GM23338 (cell line): ENCODE results near the gene SCG5. TPM values are rescaled to one million over a fixed set of nuclear protein-coding genes. Genes with fewer than 3 reads are reported as not detected.

ENCODE experiments used
- ATAC-seq: fragments of 200-7000 bp; cut with Tn5 transposase; 3 replicates; pipeline ENCODE4 v1.9.1; 2020
- DNase-seq: peaks from one replicate; pipeline ENCODE4 v3.0.0-alpha.2; 2015; ENCODE audit warnings: low spot score
- H2AFZ ChIP-seq: fragments of 200-600 bp; sonication (generic); 2 replicates; pipeline ENCODE4 v1.8.0; 2016; ENCODE audit warnings: antibody characterized with exemption, mild to moderate bottlenecking, moderate library complexity
- H3F3A ChIP-seq: fragments of 200-600 bp; sonication (generic); replicated peaks from 2 replicates; pipeline ENCODE4 v1.8.0; 2017; ENCODE audit warnings: antibody characterized with exemption, mixed run types, low read depth
- H3K27ac ChIP-seq: fragments of 200-600 bp; sonication (generic); 2 replicates; pipeline ENCODE4 v1.6.1; 2016; ENCODE audit warnings: low read depth
- H3K27me3 ChIP-seq: fragments of 200-600 bp; sonication (generic); 2 replicates; pipeline ENCODE4 v1.8.0; 2016; ENCODE audit warnings: mild to moderate bottlenecking, mixed run types, moderate library complexity; ENCODE audit not compliant: insufficient read depth
- H3K36me3 ChIP-seq: fragments of 200-600 bp; sonication (generic); 2 replicates; pipeline ENCODE4 v1.8.0; 2016; ENCODE audit warnings: mild to moderate bottlenecking; ENCODE audit not compliant: insufficient read depth
- H3K4me1 ChIP-seq: fragments of 200-600 bp; sonication (generic); 2 replicates; pipeline ENCODE4 v1.8.0; 2016; ENCODE audit warnings: mild to moderate bottlenecking, moderate library complexity; ENCODE audit not compliant: insufficient read depth
- H3K4me2 ChIP-seq: fragments of 200-600 bp; sonication (generic); 2 replicates; pipeline ENCODE4 v1.7.1; 2017; ENCODE audit warnings: mixed run types
- H3K4me3 ChIP-seq: fragments of 200-600 bp; sonication (generic); 2 replicates; pipeline ENCODE4 v1.6.1; 2016; ENCODE audit warnings: mixed run types
- H3K79me2 ChIP-seq: fragments of 200-600 bp; sonication (generic); replicated peaks from 2 replicates; pipeline ENCODE4 v1.8.0; 2017; ENCODE audit warnings: mild to moderate bottlenecking; ENCODE audit not compliant: insufficient read depth
- H3K9me2 ChIP-seq: fragments of 200-600 bp; sonication (generic); 2 replicates; pipeline ENCODE4 v1.8.0; 2017; ENCODE audit not compliant: insufficient read depth
- H4K20me1 ChIP-seq: fragments of 200-600 bp; sonication (generic); replicated peaks from 2 replicates; pipeline ENCODE4 v1.8.0; 2017; ENCODE audit warnings: mild to moderate bottlenecking; ENCODE audit not compliant: insufficient read depth
- H3K27ac Mint-ChIP-seq: 2 replicates; pipeline ENCODE4 v1.8.0; 2020; ENCODE audit warnings: inconsistent platforms, mild to moderate bottlenecking, moderate library complexity, mixed read lengths
- H3K27me3 Mint-ChIP-seq: 3 replicates; pipeline ENCODE4 v1.8.0; 2022; ENCODE audit warnings: low read depth, mild to moderate bottlenecking, moderate library complexity, mixed read lengths, inconsistent platforms; ENCODE audit not compliant: insufficient read depth, poor library complexity
- H3K36me3 Mint-ChIP-seq: 3 replicates; pipeline ENCODE4 v1.8.0; 2021; ENCODE audit warnings: low read depth, mild to moderate bottlenecking, inconsistent platforms, moderate library complexity, mixed read lengths
- H3K4me1 Mint-ChIP-seq: 3 replicates; pipeline ENCODE4 v1.8.0; 2020; ENCODE audit warnings: mild to moderate bottlenecking, inconsistent platforms, mixed read lengths
- H3K4me3 Mint-ChIP-seq: 3 replicates; pipeline ENCODE4 v1.8.0; 2021; ENCODE audit warnings: moderate library complexity, mild to moderate bottlenecking, inconsistent platforms, mixed read lengths
- H3K9me3 Mint-ChIP-seq: 3 replicates; pipeline ENCODE4 v1.8.0; 2020; ENCODE audit warnings: moderate library complexity, mild to moderate bottlenecking, inconsistent platforms, mixed read lengths
- CREB1 ChIP-seq: fragments of 250-450 bp; sonication (Bioruptor Pico); IDR thresholded peaks from 2 replicates; pipeline ENCODE4 v1.5.0; 2020; ENCODE audit warnings: low read depth, mild to moderate bottlenecking, moderate library complexity
- ETS1 ChIP-seq: IDR thresholded peaks from 2 replicates; pipeline ENCODE4 v1.6.1; 2016; ENCODE audit warnings: antibody characterized with exemption
- EZH2 ChIP-seq: fragments of 200-600 bp; sonication (generic); IDR thresholded peaks from one replicate; pipeline ENCODE4 v1.8.0; 2017; ENCODE audit warnings: antibody characterized with exemption, mild to moderate bottlenecking, low read depth; ENCODE audit not compliant: unreplicated experiment
- EZH2phosphoT487 ChIP-seq: fragments of 200-600 bp; sonication (generic); IDR thresholded peaks from one replicate; pipeline ENCODE4 v1.8.1; 2018; ENCODE audit warnings: antibody characterized with exemption; ENCODE audit not compliant: unreplicated experiment
- NANOG ChIP-seq: IDR thresholded peaks from 2 replicates; pipeline ENCODE4 v1.6.1; 2016; ENCODE audit warnings: antibody characterized with exemption, borderline replicate concordance
- POLR2AphosphoS5 ChIP-seq: IDR thresholded peaks from 2 replicates; pipeline ENCODE4 v1.6.1; 2016; ENCODE audit warnings: antibody characterized with exemption, low read depth
- STAT1 ChIP-seq: IDR thresholded peaks from one replicate; pipeline ENCODE4 v1.6.1; 2016; ENCODE audit warnings: antibody characterized with exemption; ENCODE audit not compliant: unreplicated experiment
- ZNF114 ChIP-seq: fragments of 250-450 bp; sonication (Bioruptor Pico); IDR thresholded peaks from 2 replicates; pipeline ENCODE4 v1.5.0; 2020; ENCODE audit warnings: mild to moderate bottlenecking, moderate library complexity
- polyA plus RNA-seq: library from polyadenylated mRNA; unstranded; fragments of >200 nt; fragmentation: Nextera tagmentation; extraction: Ambion mirVana; gene quantifications from 2 replicates; pipeline ENCODE4 v1.2.1, GENCODE V29; 2016
- total RNA-seq: library from RNA; depleted of rRNA; stranded (reverse); fragments of >200 nt; shearing (Covaris generic); gene quantifications from 2 replicates; pipeline ENCODE4 v1.2.3, GENCODE V29; 2014
- TF ChIP-seq, protein P1 (sequence below), 2 experiments: fragments of 200-600 bp in 1 of 2; sonication (generic) in 1 of 2; conservative IDR thresholded peaks; 2 replicates each; pipeline versions ENCODE4 v1.5.1 to v1.6.1; 2016 to 2017; ENCODE audit warnings: antibody characterized with exemption in 2 of 2, low read depth in 2 of 2, mild to moderate bottlenecking in 2 of 2, moderate library complexity in 1 of 2
- TF ChIP-seq, protein P2 (sequence below): fragments of 250-450 bp; sonication (Bioruptor Pico); IDR thresholded peaks from 2 replicates; pipeline ENCODE4 v1.5.0; 2020; ENCODE audit warnings: mild to moderate bottlenecking, moderate library complexity

The SCG5 gene
- total and polyA plus RNA-seq, 2 experiments from 2014 or later, result 48.1 to 73.3 TPM

- no peaks in the 10 kb centered on the region for H3K9me3 Mint-ChIP-seq
- Histone ChIP-seq H3K36me3 (0 out of 2 replicates have a peak, but pooled peaks cover under 1% of the 10 kb centered on the region), H3K9me2 (no peaks in the 10 kb centered on the region), H3F3A (no peaks in the 10 kb centered on the region), H3K79me2 (no peaks in the 10 kb centered on the region), H3K27me3 (no peaks in the 10 kb centered on the region), H3K4me3 (no peak overlapping the region), H2AFZ (no peak overlapping the region), H3K4me1 (peaks cover 12% of the 10 kb centered on the region), H4K20me1 (no peaks in the 10 kb centered on the region), H3K27ac (no peak overlapping the region), H3K4me2 (no peak overlapping the region)
- DNase-seq (peak; percentile 46), ATAC-seq (peak; percentile 74)
- TF ChIP-seq ETS1, result no peak
- TF ChIP-seq, protein P1, sequence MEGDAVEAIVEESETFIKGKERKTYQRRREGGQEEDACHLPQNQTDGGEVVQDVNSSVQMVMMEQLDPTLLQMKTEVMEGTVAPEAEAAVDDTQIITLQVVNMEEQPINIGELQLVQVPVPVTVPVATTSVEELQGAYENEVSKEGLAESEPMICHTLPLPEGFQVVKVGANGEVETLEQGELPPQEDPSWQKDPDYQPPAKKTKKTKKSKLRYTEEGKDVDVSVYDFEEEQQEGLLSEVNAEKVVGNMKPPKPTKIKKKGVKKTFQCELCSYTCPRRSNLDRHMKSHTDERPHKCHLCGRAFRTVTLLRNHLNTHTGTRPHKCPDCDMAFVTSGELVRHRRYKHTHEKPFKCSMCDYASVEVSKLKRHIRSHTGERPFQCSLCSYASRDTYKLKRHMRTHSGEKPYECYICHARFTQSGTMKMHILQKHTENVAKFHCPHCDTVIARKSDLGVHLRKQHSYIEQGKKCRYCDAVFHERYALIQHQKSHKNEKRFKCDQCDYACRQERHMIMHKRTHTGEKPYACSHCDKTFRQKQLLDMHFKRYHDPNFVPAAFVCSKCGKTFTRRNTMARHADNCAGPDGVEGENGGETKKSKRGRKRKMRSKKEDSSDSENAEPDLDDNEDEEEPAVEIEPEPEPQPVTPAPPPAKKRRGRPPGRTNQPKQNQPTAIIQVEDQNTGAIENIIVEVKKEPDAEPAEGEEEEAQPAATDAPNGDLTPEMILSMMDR (conservative IDR thresholded peaks at IDR 0.05; ENCODE audit: low read depth in 2 of 2), result peak; percentile 3 to 37; a peak in 2 of 4 replicates
- peaks cover 6% of the 10 kb centered on the region for H3K27me3 Mint-ChIP-seq
- H3K36me3 Mint-ChIP-seq, result peaks cover 3% of the 10 kb centered on the region; the same call in 2 of the 3 replicates
- H3K27ac Mint-ChIP-seq, result peak overlapping the region; percentile 15; the same call in 1 of the 2 replicates
- peaks cover 14% of the 10 kb centered on the region for H3K4me1 Mint-ChIP-seq
- H3K4me3 Mint-ChIP-seq, result no peak overlapping the region
These were observed 37.8 kb downstream of the SCG5 start for GRCh38 chr15:32679298-32679690.

- H3K4me2 ChIP-seq, result no peak overlapping the region
- no peaks in the 10 kb centered on the region for H3K27me3 ChIP-seq
- Mint-ChIP-seq H3K4me3 (no peak overlapping the region), H3K9me3 (no peaks in the 10 kb centered on the region), H3K27ac (no peak overlapping the region), H3K4me1 (peaks cover 16% of the 10 kb centered on the region), H3K27me3 (peaks cover 6% of the 10 kb centered on the region), H3K36me3 (peaks cover 16% of the 10 kb centered on the region)
- H3K4me1 ChIP-seq, result peaks cover 13% of the 10 kb centered on the region
- DNase-seq (no peak), ATAC-seq (no peak)
- H3K79me2 ChIP-seq, result no peaks in the 10 kb centered on the region
- no peaks in the 10 kb centered on the region for H4K20me1 ChIP-seq
- no peak overlapping the region for H3K27ac ChIP-seq
- H2AFZ ChIP-seq, result no peak overlapping the region
- H3K9me2 ChIP-seq, result no peaks in the 10 kb centered on the region
- no peaks in the 10 kb centered on the region for H3F3A ChIP-seq
- H3K36me3 ChIP-seq, result peaks cover 7% of the 10 kb centered on the region
- no peak overlapping the region for H3K4me3 ChIP-seq
- TF ChIP-seq STAT1 (no peak), ZNF114 (CRISPR knock-in tag) (no peak), EZH2 (no peak), POLR2AphosphoS5 (no peak), CREB1 (no peak), ETS1 (no peak), NANOG (no peak), EZH2phosphoT487 (no peak)
- TF ChIP-seq, protein P2, sequence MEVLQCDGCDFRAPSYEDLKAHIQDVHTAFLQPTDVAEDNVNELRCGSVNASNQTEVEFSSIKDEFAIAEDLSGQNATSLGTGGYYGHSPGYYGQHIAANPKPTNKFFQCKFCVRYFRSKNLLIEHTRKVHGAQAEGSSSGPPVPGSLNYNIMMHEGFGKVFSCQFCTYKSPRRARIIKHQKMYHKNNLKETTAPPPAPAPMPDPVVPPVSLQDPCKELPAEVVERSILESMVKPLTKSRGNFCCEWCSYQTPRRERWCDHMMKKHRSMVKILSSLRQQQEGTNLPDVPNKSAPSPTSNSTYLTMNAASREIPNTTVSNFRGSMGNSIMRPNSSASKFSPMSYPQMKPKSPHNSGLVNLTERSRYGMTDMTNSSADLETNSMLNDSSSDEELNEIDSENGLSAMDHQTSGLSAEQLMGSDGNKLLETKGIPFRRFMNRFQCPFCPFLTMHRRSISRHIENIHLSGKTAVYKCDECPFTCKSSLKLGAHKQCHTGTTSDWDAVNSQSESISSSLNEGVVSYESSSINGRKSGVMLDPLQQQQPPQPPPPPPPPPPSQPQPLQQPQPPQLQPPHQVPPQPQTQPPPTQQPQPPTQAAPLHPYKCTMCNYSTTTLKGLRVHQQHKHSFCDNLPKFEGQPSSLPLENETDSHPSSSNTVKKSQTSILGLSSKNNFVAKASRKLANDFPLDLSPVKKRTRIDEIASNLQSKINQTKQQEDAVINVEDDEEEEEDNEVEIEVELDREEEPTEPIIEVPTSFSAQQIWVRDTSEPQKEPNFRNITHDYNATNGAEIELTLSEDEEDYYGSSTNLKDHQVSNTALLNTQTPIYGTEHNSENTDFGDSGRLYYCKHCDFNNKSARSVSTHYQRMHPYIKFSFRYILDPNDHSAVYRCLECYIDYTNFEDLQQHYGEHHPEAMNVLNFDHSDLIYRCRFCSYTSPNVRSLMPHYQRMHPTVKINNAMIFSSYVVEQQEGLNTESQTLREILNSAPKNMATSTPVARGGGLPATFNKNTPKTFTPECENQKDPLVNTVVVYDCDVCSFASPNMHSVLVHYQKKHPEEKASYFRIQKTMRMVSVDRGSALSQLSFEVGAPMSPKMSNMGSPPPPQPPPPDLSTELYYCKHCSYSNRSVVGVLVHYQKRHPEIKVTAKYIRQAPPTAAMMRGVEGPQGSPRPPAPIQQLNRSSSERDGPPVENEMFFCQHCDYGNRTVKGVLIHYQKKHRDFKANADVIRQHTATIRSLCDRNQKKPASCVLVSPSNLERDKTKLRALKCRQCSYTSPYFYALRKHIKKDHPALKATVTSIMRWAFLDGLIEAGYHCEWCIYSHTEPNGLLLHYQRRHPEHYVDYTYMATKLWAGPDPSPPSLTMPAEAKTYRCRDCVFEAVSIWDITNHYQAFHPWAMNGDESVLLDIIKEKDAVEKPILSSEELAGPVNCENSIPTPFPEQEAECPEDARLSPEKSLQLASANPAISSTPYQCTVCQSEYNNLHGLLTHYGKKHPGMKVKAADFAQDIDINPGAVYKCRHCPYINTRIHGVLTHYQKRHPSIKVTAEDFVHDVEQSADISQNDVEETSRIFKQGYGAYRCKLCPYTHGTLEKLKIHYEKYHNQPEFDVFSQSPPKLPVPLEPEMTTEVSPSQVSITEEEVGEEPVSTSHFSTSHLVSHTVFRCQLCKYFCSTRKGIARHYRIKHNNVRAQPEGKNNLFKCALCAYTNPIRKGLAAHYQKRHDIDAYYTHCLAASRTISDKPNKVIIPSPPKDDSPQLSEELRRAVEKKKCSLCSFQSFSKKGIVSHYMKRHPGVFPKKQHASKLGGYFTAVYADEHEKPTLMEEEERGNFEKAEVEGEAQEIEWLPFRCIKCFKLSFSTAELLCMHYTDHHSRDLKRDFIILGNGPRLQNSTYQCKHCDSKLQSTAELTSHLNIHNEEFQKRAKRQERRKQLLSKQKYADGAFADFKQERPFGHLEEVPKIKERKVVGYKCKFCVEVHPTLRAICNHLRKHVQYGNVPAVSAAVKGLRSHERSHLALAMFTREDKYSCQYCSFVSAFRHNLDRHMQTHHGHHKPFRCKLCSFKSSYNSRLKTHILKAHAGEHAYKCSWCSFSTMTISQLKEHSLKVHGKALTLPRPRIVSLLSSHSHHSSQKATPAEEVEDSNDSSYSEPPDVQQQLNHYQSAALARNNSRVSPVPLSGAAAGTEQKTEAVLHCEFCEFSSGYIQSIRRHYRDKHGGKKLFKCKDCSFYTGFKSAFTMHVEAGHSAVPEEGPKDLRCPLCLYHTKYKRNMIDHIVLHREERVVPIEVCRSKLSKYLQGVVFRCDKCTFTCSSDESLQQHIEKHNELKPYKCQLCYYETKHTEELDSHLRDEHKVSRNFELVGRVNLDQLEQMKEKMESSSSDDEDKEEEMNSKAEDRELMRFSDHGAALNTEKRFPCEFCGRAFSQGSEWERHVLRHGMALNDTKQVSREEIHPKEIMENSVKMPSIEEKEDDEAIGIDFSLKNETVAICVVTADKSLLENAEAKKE (CRISPR knock-in tag), result no peak
These were observed 41.1 kb downstream of the SCG5 start for GRCh38 chr15:32682569-32682968.
